NCI-H2107 treated with DMSO at 0.1 percent for 48 hours (cell line): ENCODE measurements around the gene GLRB.
"Not testable (repeated sequence)": the region's sequence is repeated elsewhere in the genome, so short reads cannot be mapped to it uniquely, and the experiment has no call there.

Source experiments
- DNase-seq: peaks from one replicate; lab custom pipeline; 2025; ENCODE audit not compliant: unreplicated experiment; lab: John Stamatoyannopoulos, UW

GLRB gene

GRCh38 chr4:157075811-157076577 lies at the start of gene GLRB:
Gene GLRB (plus strand): TSS chr4:157076150. CDS start chr4:157078025, 1,875 bp downstream.
- no peak for DNase-seq

GRCh38 chr4:157035471-157035870 lies 40.5 kb upstream of the GLRB start:
- no peak for DNase-seq

- DNase-seq, result no peak
Measured at GRCh38 chr4:157040405-157040804, 35.5 kb upstream of the GLRB start.

- DNase-seq, result no peak
Measured at GRCh38 chr4:157043131-157043530, 32.8 kb upstream of the GLRB start.

- DNase-seq, result peak; percentile 22
Measured at GRCh38 chr4:157045507-157046127, 30.3 kb upstream of the GLRB start.

GRCh38 chr4:157048248-157048647 lies 27.7 kb upstream of the GLRB start:
- no peak for DNase-seq

GRCh38 chr4:157050561-157050960 lies 25.4 kb upstream of the GLRB start:
- DNase-seq, result no peak

GRCh38 chr4:157052429-157053040 lies 23.4 kb upstream of the GLRB start:
- no peak for DNase-seq

GRCh38 chr4:157057218-157057617 lies 18.7 kb upstream of the GLRB start:
- peak; percentile 12 for DNase-seq

GRCh38 chr4:157058899-157059298 lies 17.1 kb upstream of the GLRB start:
- not testable (repeated sequence) for DNase-seq

GRCh38 chr4:157072002-157072401 lies 3.9 kb upstream of the GLRB start:
- no peak for DNase-seq

- DNase-seq, result no peak
Measured at GRCh38 chr4:157075401-157075800, 549 bp upstream of the GLRB start.

- DNase-seq, result peak; percentile 39
Measured at GRCh38 chr4:157076578-157076947, 613 bp downstream of the GLRB start.

- no peak for DNase-seq
Measured at GRCh38 chr4:157079441-157079840, 3.5 kb downstream of the GLRB start.

- no peak for DNase-seq
Measured at GRCh38 chr4:157080605-157081004, 4.7 kb downstream of the GLRB start.

GRCh38 chr4:157095716-157096115 lies 19.8 kb downstream of the GLRB start:
- no peak for DNase-seq

- no peak for DNase-seq
Measured at GRCh38 chr4:157096439-157096838, 20.5 kb downstream of the GLRB start.

- DNase-seq, result no peak
Measured at GRCh38 chr4:157099506-157099905, 23.6 kb downstream of the GLRB start.

GRCh38 chr4:157104541-157104940 lies 28.6 kb downstream of the GLRB start:
- DNase-seq, result no peak

GRCh38 chr4:157114671-157115070 lies 38.7 kb downstream of the GLRB start:
- DNase-seq, result no peak

- DNase-seq, result no peak
Measured at GRCh38 chr4:157115613-157116335, 39.8 kb downstream of the GLRB start.

- peak; percentile 24 for DNase-seq
Measured at GRCh38 chr4:157121401-157121800, 45.5 kb downstream of the GLRB start.
